Measurements from ENCODE around the gene FAAP100.

FAAP100 gene

GRCh38 chr17:81509972-81510784, 42.0 kb downstream of the FAAP100 start:
- DNase-seq, result no peak

GRCh38 chr17:81509207-81509971, 42.8 kb downstream of the FAAP100 start:
- no peak for DNase-seq

- DNase-seq, result no peak
These were observed 43.4 kb downstream of the FAAP100 start for GRCh38 chr17:81508639-81509206.

- DNase-seq, result no peak
These were observed 48.5 kb downstream of the FAAP100 start for GRCh38 chr17:81503619-81504018.

DNA sequence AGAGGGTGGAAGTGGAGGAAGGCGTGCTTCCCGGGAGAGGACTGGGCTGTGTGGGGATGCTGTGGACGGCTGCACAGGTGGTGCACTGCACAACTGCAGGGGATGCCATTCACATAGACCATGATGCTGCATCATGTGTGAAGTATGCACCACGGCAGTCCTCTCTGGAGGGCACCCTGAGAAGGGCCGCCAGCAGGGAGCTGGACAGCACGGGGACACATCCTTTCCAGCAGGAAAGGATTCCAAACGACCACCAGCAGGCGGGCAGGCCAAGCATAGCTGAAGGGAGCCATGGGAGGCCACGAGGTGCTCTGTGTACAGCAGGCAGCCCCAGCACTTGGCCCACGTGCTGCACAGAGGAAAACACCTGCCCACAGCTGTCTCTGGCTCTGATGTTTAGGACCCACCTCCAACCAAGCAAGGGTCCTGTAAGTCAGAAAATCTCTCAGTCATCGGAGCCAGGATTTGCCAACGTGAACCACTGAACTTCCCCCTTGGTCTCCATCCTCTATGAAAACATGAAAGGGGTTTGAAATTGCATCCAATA, 49.6 kb downstream of the FAAP100 start:
- no peak for DNase-seq

DNA sequence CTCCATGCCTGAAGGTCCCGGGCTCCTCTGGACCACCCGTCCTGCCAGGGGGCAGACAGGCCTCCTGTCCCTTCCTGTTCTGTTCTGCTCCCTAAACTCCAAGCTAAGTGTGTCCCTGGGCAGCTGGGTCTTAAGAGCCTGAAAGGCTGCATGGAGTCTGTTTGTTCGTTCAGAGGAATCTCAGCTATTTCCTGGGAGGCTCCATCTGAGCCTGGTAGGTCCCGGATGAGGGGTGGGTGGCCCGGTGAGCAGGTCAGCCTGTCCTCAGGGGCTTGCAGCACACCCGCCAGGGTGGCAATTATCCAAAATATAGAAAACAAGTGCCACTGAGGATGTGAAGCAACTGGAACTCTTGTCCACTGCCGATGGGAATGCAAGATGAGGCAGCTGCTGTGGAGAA, 52.1 kb downstream of the FAAP100 start:
- no peak for DNase-seq

DNA sequence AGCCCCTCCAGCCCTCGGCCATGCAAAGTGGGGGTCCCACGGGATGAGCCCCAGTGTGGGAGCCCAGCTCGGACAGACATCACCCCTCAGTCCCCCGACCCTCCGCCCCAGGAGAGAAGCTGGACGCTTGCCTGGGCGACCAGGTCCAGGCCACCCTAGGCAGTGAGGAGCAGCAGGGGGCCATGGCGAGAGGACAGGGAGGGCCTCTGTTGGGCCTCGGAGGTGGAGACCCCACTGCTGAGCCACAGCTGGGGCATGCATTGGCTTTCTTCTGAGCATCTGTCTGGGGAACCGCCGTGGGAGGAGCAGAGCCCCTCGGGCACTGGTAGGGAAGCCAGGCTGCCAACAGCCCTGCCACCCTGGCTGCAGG, 52.6 kb downstream of the FAAP100 start:
- DNase-seq, result no peak

- no peak for DNase-seq
These were observed 53.1 kb downstream of the FAAP100 start for GRCh38 chr17:81498953-81499600.

GRCh38 chr17:81494626-81495377, 57.4 kb downstream of the FAAP100 start:
- no peak for DNase-seq

DNA sequence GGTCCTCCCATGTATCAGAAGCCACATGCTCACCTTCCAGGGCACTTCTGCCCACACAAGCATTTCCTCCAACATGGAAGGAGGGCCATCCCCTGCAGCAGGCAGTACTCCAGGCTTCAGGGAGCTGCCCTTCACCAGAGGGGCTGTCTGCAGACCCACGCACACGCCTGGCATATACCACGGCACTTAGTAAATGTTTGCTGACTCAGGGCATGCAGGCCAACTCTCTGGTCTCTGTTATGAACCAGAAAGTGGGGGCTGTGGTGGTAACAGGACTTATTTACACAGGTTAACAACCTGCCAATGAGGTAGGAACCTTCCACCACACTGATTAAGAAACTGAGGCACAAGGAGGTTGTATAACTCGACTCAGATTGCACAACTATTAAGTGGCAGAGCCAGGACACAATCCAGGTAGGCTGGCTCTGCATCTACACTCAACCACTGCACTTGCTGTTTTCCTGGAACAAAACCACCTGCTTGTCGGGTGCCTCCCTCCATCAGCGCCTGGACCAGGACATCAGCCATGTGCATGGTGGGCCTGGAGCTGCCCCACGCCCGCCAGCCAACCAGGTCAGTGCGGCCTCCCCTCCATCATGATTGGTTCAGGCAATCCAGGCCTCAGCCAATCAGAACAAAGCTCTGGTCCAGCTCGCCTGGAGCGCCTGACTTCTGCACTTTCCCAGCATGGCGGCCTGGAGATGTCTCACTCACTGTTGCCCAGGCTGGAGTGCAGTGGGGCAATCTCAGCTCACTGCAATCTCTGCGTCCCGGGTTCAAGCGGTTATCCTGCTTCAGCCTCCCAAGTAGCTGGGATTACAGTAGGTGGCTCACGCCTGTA, 58.7 kb downstream of the FAAP100 start:
- DNase-seq, result no peak

- no peak for DNase-seq
These were observed 59.4 kb downstream of the FAAP100 start for GRCh38 chr17:81492706-81493105.

DNA sequence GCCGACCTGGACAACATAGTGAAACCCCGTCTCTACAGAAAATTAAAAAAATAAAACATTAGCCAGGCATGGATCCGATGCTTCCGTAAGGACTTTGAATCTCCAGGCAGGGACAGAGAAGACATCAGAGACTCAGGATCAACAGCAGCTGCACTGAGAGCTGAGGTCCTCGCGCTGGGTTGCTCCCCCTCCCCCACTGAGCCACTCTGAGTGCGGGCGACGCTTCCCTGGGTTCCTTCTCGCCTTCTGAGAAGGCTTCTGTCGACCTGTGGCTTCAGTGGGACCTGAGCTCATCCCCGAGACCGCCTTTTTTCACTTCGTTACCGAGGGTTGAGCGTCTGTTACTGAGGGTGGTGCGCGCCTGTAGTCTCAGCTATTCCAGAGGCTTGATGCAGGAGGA, 60.0 kb downstream of the FAAP100 start:
- DNase-seq, result no peak

DNA sequence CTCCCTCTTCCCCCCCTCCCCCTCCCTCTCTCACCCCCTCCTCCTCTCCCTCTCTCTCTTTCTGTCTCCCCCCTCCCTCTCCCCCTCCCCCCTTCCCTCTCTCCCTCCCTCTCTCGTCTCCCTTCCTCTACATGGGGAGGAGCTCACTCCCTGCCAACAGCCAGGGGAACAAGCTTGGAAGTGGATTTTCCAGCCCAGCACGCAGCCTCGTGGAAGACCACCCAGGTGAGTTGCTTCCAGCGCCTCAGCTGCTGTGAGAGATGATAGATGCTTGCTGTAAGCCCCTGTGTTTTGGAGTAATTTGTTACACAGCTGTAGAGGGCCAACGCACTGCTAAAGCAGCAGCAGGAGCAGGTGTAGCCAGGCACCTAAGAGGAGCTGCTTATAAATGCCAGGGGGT, 60.4 kb downstream of the FAAP100 start:
- no peak for DNase-seq

DNA sequence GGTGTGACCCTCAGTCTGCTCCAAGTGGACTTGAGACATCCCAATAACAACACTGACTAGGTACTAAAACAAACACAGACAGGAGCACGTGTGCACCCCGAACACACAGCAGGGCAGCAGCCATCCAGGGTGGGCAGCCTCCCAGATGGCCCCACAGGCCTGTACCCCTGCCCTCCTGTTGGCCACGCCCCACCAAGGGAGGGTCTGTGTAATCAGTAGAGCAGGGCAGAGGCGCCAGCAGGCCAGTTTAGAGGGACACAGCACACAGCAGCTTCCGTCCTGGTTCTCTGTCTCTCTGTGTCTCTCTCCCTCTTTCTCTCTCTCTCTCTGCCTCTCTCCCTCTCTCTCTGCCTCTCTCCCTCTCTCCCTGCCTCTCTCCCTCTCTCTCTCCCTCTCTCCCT, 61.0 kb downstream of the FAAP100 start:
- DNase-seq, result no peak

GRCh38 chr17:81489998-81490992, 61.9 kb downstream of the FAAP100 start:
- no peak for DNase-seq

All from NCI-H187 (cell line).